ENCODE measurements around the gene SH3PXD2A.
"Not testable (repeated sequence)": the region's sequence is repeated elsewhere in the genome, so short reads cannot be mapped to it uniquely, and the experiment has no call there.

The SH3PXD2A gene

DNA sequence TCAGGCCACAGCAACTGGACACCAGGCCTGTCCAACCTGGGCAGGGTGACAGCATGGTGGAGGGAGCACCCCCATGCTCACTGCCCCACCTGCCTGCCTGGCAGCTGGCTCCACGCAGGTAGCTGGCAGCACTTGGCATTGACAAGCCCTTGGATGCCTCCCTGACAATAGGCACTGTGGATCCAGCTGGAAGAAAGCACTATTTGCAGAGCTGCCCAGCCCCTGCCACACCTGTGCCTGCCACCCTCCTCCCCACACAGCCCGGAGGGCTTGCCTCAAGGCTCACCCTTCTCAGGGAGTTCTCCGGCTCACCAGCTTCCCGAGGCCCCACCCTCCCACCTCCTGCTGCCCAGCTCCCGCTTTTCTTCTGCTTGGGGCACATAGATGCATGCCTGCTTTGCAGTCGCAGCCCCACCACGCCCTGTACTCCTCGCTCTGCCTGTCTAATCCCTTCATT lies 201.8 kb downstream of the SH3PXD2A start:
- DNase-seq (ENCODE audit: low read depth in 2 of 3, low spot score in 1 of 3), result no peak

DNA sequence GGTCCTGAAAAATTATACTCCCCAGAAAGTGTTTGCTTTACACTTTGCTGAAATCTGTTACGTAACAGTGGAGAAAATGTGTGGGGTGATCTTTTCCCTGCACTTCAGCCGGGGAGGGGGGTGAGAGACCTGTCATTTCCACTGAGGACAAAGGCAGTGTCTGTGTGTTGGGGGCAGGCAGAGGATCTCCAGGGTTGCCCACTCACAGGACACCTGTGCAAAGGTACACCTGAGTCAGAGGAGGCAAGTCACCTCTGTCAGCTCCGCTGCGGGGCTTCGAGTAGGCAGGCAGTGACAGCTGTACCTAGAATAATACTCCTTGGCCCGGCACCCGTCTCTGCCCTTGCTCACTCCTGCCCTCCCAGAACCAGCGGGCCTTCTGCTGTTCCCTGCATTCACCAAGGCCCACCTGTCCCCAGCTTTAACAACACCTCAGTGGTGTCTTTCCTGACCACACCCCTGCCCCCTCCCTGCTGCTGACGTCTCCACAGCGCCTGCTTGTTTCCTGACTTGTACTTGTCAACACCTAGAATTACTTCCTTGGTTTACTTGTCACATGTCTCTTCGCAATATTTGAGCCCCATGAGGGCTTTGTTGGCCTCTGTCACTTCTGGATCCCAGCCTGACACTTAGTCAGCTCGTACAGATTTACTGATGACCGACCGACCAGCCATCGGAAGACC lies 202.6 kb downstream of the SH3PXD2A start:
- DNase-seq (ENCODE audit: low read depth in 2 of 3, low spot score in 1 of 3), result no peak

DNA sequence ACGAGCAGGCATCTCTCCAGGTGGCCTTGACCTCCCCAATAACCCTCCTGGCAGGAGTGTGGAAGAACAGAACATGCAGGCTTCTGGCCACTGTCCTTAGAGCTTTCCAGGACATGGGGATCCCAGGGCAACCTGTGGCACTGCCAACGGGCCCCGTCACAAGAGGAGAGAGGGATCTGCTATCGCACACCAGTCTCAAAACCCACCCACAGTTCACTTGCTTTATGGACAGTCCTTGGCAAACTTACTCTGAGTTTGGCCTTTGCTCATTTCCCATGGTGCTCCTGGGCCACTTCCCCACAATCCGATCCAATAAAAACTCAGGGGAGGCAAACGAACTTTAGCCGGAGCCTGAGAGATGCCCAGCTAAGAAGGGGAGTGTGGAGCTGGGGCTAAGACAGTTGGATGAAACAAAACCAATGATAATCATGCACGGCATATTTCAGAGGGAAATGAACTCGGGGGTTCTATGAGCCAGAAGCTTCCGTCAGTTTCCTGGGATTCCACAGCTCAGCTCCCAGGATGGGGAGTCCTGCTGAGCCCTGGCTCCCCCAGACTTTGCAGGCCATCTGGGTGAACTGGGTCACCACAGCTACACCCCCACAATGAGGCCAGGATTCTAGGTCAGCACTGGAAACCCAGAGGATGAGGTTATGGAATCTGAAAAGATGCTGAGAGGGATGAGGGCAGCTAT lies 203.4 kb downstream of the SH3PXD2A start:
- DNase-seq (ENCODE audit: low read depth in 2 of 3, low spot score in 1 of 3), result no peak

DNA sequence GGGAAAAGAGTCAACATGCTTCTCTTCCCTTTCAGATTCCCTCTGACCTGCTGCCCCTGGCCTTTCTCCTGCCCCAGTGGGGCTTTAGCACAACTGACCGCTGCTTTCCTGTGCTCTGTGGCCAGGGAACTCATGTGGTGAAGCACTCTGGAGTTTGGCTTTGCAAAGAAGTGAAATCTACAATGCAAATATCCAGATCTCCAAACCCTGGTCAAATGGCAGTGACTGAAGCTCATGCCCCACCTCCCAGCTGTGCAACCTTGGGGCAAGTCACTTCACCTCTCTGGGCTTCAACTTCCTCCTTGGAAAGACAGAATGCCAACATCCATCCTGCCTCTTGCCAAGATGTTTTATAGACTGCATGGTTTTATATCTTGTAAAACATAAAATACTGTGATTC lies 204.0 kb downstream of the SH3PXD2A start:
- no peak for DNase-seq (ENCODE audit: low read depth in 2 of 3, low spot score in 1 of 3)

DNA sequence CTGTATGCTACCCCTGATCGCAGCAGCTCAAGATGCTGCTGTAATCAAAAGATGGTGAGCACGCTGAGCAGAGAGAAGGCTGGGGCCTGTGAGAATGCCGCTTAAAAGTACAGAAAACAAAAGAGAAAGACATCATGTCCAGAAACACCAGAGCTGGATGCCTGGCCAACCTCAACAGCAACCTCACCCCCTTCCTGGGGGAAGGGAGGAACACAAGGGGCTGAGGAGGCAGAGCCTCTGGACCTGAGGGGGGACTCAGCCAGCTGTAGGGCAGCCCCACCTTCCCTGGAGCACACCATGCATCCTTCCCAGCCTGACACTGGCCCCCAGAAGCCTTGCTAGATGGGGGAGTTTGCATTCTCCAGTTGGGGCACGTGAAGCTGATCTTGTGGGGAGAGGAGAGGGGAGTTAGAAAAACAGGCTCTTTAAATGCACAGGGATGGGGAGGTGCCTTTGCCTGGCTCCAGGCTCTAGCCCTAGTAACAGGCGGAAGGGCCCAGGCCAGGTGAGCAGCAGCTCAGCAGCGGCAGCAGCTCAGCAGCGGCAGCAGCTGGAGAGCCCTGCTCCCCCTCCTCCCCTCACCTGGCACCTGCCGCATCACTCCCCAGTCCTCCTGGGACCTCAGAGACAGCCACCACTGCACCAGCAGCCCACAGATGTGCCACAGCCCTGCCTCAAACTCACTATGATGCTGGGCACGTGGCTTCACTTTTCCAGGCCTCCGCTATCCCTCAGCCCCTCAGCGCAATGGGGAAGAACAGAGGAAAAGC lies 205.5 kb downstream of the SH3PXD2A start:
- no peak for DNase-seq (ENCODE audit: low read depth in 2 of 3, low spot score in 1 of 3)

DNA sequence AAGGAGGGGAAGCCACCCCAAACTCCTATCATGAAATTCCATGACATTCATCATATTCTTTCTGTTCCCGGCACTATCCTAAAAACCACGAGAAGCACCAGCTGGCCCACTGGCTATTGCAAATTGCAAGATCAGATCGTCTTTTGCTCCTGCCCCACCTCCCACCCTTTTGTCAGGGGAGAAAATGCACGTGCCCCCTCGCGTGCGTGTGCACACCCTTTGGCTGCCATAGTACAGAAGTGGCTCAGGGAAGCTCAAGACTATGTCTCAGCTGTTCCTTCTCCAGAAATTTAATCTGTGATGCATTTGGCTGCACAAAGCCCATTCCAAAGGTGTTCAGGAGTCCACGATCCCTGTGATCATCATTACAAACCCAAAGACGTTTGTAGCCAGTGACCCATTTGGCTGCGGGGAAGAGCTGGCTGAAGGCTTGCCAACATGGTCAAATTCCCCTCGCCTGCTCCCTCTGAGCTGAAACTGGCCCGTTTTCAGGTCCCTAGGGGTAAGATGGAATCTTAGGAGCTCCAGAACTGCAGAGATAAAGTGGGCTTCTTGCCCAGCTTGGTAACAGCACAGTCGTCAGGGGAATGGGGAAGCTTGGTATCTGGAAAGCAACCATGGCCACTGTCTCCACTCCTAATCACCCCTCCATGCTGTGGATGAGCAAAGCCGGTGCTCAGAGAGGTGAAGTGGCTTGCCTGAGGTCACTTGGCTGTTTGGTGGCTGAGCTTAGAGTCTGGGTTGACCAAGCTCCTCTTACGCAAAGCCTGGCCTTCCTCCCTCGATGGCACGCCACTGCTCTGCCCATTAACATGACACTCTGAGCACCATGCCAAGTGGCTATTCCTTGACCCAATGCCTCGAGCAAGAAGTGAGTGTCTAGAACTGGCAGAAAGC lies 206.5 kb downstream of the SH3PXD2A start:
- DNase-seq (ENCODE audit: low read depth in 2 of 3, low spot score in 1 of 3), result no peak

DNA sequence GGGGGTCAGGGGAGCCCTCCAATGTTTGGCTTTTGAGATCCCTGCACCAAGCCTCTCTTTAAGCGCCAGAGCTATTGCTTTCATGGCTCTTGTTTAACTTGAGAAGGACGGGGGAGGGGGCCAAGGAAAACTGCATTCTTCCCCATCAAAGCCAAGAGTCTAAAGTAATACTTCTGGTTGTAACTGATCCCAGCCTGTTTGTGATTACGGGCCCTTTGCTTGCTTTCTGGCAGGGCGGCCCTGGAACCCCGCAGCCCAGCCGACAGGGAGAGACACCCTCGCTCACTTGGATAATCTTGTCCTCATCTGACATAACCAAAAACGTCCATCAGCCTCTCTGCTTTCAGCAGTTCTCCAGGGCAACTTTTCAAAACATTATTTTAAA lies 207.1 kb downstream of the SH3PXD2A start:
- no peak for DNase-seq (ENCODE audit: low read depth in 2 of 3, low spot score in 1 of 3)

DNA sequence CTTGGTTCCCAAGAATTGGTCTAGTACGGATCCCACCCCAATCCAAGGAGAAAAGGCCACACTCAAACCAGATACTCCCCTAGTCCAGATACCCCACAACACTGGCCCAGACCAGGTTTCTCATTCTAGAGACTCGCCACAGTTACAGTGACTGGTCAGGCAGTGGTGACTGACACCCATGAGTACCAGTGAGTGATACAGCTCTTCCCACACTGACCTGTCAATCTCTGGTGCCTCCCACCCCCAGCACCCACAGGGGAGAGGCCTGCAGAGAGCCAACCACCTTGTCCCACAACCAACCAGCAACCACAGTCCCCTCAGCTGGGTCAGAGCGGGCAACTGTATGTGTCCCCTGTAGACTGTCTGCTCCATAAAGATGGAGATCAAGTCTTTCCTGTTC lies 209.1 kb downstream of the SH3PXD2A start:
- no peak for DNase-seq (ENCODE audit: low read depth in 2 of 3, low spot score in 1 of 3)

DNA sequence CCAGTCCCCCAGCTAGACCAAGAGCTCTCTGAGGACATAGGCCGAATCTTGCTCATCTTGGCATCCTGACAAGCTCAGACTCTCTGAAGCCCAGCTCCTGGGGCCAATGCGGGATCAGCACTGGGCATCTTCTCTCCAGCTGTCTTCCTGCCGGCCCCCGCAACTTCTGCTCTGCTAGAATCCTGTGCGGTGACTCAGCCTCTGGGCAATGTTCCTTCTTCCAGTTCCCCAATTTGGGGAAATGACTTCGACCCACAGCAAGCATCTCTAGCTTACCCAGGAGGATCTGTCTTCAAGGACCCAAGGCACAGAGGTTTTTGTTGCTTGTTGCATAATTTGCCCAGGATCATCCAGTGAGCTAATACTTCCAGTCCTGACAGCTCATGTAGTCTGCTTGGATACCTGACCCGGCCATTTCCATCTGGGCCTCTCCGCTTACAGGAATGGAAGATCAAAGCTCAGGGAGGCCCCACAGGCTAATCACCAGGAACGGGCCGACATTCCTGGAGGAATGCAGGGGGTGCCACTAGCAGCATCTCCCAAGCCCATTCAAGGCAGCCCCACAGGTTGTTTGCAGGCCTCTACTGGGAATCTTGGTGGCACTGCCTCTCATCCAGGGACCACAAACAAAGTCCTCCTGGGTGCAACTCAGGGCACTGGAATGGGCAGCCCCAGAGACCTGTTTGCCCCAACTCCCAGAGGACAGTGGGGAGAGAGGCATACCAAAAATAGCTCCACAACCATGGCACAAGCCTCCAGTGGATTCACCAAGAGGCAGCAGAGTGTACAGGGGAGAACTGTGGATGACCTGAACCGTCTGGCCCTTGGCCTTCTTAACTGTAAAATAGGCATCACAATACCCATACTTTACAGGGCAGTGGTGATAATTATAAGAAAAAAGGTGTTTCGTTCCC lies 210.0 kb downstream of the SH3PXD2A start:
- no peak for DNase-seq (ENCODE audit: low read depth in 2 of 3, low spot score in 1 of 3)

DNA sequence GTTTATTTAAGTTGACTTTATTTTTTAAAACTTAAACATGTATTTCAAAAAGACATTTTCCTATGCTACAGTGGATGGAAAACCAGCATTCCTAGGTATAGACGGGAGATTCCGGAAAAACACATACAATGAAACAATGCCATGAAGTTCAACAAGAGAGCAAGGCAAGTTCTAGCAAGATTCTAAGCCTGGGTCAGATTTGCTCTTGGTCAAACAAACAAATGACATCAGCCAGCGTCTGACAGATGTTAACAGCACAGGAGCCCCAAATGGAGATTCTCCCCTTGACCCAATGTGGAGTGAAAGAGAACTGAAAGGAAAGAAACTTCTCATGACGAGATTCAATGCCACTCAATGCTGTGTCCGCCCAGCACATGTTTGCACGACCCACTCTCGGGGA lies 212.0 kb downstream of the SH3PXD2A start:
- DNase-seq (ENCODE audit: low read depth in 2 of 3, low spot score in 1 of 3), result no peak

DNA sequence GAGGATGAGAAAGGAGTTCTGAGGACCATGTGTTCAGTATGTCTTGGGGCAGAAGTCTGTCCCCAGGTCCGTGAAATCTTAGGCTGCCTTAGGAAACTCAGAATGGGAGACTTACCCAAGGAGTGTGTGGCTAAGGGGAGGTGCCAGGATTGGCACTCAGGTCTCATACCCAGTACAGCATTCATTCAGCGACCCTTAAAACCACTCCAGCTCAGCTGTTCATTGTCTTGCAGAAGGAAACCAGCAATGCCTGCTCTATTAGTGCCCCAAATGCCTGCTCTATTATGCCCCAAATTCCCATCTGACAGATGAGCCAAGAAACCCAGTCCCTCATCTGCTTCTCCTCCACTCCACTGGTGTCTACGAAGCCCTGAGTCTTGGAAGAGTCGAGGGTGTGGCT lies 214.1 kb downstream of the SH3PXD2A start:
- DNase-seq (ENCODE audit: low read depth in 2 of 3, low spot score in 1 of 3), result no peak

DNA sequence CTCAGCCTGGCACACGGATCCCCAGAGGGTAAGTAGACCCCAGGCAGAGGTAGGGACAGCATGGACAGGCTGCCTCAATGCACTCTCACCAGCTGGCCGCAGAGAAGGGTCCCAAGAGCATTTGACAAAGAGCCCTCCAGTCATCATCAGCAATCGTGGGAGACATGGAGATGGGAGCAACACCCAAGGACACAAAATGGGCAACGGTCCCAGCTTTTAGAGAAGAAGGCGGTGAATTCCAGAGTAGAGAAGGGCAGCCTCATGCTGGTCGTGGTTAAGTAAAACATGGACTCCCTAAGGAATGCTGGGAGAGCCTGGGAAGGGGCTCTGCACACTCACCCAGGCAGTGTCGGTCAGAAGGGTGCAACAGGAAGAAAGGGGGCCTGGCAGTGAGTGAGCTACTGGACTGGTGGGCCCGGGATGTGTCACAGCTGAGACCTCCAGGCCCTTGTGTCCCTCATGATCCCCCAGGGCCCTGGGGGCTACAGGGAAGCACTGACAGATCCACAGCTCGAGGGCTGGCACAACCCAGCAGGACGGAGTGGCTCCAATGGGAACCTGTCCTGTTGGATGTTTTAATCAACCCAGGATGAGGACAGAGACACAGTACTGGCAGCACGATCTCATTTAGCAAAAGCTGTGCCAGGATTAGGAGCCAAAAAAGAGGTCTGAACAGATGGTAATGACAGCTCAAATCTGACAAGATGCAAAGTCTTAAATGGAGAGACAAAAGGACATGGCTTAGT lies 214.8 kb downstream of the SH3PXD2A start:
- DNase-seq (ENCODE audit: low read depth in 2 of 3, low spot score in 1 of 3), result no peak

DNA sequence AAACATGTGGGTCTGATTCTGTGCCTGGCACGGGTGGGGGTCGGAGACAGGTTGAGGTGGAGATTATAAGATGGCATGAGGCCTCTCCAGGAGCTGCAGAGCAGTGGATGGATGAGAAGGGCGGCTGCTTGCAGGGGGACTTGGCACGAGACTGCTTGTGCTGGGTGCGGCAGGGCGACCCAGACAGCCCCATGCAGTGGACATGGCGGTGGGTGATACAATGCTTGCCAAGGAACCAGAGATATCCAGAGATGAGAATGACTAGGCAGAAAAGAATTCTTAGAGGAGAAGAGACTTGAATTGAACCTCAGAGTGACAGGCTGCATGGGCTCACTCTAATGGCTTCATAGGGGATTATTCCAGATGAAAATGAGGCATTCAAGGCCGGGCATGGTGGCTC lies 216.4 kb downstream of the SH3PXD2A start:
- no peak for DNase-seq (ENCODE audit: low read depth in 2 of 3, low spot score in 1 of 3)

DNA sequence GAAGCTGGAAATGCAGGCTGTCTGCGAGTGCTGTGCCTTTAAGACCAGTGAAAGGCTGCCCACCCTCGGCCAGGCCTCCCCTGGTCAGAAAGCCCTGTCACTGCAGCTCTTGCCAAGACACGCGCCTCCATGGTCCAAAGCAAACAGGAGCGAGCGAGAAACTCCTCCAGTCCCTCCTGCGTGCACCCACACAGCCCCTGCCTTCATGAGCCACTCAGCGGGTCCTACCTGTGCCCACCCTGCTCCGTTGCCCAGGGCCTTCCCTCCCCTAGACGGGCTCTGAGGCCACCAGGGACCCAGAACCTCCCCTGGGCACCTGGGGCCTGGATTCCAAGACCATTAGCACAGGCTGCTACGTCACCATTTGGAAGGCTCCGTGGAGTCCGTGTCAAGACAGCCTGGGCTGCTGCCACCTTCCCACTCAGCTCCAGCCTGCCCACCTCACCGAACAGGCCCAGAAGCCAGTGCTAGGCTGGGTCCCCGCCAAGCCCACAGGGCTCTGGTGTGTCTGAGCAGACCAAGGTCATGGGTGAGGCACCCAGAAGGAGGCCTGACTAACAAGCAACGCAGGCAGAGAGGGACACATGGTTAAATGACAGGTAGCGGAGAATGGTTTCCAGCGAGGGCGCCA lies 217.3 kb downstream of the SH3PXD2A start:
- no peak for DNase-seq (ENCODE audit: low read depth in 2 of 3, low spot score in 1 of 3)

DNA sequence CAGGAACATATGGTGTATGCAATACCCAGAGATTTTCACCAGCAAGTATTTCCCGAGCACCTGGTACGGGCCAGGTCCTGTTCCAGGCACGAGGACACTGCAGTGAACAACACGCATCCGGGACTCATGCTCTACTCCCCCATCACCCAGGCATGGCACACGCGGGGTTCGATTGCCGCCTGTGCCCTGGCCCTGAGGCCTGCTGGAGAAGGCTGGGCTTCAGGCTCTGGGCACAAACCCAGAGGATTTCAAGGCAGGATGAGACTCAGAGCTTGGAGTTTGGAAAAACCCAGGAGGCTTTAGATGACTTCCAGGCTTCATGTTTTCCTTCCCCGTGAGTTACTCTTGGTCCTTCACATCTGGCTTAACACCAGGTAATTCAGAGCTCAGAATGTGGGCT lies 218.4 kb downstream of the SH3PXD2A start:
- no peak for DNase-seq (ENCODE audit: low read depth in 2 of 3, low spot score in 1 of 3)

DNA sequence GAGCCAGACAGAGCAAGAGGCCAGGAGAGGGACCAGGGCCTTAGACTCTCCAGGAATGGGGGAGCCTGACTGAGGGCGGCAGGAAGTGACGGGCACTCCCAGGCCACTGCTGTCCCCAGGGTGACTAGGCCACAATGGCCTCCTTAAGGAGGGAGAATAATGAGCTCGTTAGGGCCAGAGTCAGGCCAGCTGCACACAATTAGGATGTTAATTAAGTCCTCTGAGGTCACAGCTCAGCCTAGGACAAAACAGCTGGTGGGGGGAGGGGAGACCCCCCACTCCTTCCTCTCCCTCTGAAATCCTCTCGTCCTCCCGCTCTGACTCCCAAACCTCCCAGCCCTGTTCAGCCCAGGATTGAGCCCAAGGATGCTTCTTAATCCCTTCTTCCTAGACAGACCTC lies 218.9 kb downstream of the SH3PXD2A start:
- DNase-seq (ENCODE audit: low read depth in 2 of 3, low spot score in 1 of 3), result no peak

DNA sequence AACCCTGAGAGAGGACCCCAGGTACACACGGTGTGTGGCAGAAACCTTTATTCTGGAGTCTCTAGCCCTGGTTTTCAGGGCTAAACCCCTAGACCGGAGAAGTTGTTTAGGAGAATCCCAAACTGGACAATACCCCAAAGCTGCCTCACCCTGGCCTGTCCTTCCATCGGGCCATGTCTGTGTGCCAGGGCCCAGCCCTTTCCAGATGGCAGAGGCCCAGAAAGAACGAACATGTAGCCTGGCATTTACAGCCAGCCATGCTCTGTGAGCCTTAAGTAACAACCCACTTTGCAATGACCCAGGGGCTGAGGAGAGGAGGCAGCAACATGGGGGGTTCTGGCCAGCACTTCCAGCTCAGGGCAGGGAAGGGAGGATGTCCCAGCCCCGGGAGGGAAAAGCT lies 219.8 kb downstream of the SH3PXD2A start:
- DNase-seq (ENCODE audit: low read depth in 2 of 3, low spot score in 1 of 3), result no peak

DNA sequence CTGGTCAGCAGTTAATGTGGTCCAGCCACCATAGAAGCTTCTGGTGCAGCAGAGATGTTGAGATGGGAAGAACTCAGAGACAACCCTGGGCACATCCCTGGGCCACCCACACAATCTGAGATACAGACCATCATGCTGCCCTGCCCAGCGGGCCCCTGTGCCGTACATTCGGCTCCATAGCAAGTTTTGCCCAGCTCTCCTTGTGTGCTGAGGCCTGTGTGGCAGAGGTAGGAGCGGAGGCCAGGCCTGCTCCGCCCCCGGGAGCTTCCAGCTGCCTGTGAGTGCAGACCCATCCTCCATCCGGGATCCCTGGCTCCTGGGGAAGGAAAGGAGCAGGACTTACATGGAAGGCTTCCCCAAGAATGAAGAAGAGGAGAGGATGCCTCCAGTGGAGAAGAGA lies 221.5 kb downstream of the SH3PXD2A start:
- DNase-seq (ENCODE audit: low read depth in 2 of 3, low spot score in 1 of 3), result no peak

DNA sequence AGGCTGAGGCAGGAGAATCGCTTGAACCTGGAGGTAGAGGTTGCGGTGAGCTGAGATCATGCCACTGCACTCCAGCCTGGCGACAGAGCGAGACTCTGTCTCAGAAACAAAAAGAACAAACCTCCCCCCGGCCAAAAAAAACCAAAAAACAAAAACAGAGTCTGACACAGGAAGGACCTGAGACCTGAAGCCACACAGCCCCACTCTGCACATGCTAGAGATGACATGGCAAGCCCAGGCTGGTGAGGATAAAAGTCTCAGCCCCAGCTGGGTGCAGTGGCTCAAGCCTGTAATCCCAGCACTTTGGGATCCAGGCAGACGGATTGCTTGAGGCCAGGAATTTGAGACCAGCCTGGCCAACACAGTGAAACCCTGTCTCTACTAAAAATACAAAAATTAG lies 222.5 kb downstream of the SH3PXD2A start:
- not testable (repeated sequence) for DNase-seq (ENCODE audit: low read depth in 2 of 3, low spot score in 1 of 3)
